Measurements from ENCODE around the gene HIC1.

Gene HIC1

DNA sequence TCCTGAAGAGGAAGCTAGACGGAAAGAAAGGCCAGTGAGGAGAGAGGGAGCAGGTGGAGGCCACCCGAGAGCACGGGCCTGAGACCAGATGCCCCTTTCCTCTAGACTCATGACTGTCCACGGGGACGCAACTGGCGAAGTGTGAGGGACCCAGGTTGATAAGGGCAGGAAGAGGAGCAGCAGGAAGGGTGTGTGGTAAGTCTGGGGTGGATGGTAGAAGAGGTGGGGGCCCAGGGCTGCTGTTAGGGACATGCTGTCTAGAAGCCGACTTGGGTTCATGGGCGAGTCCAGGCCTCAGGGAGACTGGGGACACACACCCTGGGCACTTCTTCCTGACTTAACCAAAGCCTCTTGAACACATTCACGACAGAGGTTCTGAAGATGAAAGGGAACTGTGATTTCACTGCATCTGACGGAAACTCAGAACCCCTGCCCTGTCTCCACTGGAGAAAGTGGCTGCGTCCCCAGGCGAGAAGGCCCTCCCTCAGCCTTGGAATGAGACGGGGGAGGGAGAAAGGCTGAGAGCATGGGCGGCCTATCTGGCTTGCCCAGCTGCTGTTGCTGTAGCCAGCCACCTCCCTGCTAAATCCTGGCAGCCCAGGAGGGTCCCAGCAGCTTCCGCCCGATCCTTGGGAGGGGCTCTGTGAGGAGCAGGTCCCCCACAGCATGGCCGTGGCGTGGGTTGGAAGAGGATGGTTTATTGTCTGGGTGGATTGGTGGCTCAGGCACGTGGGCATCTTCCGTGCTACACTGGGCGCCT is 6.0 kb downstream of the HIC1 start:
- DNase-seq (ENCODE audit: low spot score): peak; percentile 27
- TF ChIP-seq, protein P1, sequence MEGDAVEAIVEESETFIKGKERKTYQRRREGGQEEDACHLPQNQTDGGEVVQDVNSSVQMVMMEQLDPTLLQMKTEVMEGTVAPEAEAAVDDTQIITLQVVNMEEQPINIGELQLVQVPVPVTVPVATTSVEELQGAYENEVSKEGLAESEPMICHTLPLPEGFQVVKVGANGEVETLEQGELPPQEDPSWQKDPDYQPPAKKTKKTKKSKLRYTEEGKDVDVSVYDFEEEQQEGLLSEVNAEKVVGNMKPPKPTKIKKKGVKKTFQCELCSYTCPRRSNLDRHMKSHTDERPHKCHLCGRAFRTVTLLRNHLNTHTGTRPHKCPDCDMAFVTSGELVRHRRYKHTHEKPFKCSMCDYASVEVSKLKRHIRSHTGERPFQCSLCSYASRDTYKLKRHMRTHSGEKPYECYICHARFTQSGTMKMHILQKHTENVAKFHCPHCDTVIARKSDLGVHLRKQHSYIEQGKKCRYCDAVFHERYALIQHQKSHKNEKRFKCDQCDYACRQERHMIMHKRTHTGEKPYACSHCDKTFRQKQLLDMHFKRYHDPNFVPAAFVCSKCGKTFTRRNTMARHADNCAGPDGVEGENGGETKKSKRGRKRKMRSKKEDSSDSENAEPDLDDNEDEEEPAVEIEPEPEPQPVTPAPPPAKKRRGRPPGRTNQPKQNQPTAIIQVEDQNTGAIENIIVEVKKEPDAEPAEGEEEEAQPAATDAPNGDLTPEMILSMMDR (IDR thresholded peaks at IDR 0.05; ENCODE audit: borderline replicate concordance, control extremely low read depth, extremely low read depth, insufficient read depth, missing control alignments): no peak
- in situ Hi-C loops (cut with MboI; ENCODE audit: low sequenced_read_pairs, unreplicated experiment): no loop called here

DNA sequence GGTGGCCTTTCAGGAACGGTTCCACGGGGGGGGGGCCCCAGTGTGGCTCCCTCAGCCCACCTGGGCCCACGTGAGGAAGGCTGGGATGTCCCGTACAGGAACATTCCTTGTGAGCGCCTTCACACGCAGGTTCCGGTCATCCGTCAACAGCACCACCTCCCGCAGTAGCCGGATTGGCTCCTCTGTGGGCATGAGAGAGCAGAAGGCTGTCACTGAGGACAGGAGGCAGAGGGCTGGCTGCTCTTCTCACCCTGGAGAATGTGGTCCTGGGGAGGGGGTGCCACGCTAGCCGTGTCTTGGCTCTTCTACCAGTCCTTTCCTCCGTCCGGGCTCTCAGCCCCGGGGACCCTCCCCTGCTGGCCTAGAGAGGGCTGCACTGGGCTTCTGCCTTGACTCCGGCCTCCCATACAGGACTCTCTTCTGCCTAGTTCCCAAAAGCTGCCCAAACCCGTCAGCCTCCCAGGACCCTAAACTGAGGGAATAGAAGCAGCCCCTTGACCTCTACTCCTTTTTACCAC is 6.6 kb downstream of the HIC1 start:
- in situ Hi-C loops (cut with MboI; ENCODE audit: low sequenced_read_pairs, unreplicated experiment): no loop called here

DNA sequence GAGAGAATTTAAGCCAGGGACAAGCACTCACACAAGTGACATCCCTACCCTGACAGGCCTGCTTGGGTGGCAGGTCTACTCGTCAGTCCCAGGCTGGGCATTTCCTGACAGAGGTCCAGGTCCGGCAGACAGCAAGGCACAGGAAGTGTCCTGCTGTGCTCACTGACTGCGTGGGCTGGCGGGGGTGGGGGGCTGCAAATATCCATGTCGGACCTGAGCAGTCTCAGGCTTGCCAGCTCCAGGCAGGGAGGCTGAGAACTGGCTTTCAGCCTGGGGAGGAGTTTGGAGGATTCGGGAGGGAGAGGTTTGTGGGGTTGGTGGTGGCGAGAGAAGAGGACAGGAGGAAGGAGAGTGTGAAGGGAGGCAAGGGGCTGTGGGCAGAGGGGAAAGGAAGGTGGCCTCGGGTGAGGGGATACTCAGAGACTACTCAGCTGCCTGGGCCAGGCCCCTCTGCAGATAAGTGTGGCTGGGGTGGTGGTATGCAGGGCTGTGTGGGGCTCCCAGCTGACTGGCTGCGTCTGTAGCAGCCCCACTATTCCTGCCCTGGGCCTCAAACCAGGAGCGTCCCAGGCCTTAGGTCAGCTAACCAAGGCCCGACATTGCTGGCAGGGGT is 7.8 kb downstream of the HIC1 start:
- in situ Hi-C loops (cut with MboI; ENCODE audit: low sequenced_read_pairs, unreplicated experiment): no loop called here
- DNase-seq (ENCODE audit: low spot score): no peak
- TF ChIP-seq, protein P1 (IDR thresholded peaks at IDR 0.05; ENCODE audit: borderline replicate concordance, control extremely low read depth, extremely low read depth, insufficient read depth, missing control alignments): no peak

More for the DNA sequence above, 6.6 kb downstream of the HIC1 start:
- TF ChIP-seq, protein P1 (IDR thresholded peaks at IDR 0.05; ENCODE audit: borderline replicate concordance, control extremely low read depth, extremely low read depth, insufficient read depth, missing control alignments): no peak
- DNase-seq (ENCODE audit: low spot score): no peak

DNA sequence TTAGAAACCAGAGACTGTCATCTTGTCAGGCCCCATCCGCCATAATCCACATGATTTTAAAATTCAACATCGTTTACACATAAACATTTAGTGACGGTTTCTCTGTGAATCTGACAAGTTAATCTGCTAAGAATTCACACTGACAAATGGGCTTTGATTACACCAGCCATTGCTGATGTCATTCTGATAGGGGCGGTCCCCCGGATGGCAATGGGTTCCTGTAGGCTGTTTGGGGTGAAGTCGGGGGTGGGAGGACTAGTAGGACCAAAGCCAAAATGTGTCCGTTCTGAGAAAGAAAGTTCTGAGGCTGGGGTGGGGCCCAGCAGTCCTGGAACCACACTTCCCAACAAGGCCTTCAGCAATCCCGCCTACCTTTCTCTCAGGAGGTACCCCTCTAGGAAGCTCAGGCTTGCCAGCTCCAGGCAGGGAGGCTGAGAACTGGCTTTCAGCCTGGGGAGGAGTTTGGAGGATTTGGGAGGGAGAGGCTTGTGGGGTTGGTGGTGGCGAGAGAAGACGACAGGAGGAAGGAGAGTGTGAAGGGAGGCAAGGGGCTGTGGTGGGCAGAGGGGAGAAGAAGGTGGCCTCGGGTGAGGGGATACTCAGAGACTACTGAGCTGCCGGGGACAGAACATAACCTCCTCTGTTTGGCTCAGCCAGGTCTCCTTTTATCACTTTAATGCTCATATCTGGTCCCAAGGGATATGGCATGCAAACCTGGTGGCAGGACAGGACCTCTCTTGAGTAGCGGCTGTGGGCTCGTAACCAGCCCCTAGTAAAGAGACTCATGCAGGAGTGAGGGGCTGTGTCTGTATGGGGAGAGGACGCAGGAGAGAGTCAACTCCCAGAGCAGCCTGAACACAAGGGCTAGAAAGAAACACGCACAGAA is 8.6 kb downstream of the HIC1 start:
- TF ChIP-seq, protein P1 (IDR thresholded peaks at IDR 0.05; ENCODE audit: borderline replicate concordance, control extremely low read depth, extremely low read depth, insufficient read depth, missing control alignments): no peak
- in situ Hi-C loops (cut with MboI; ENCODE audit: low sequenced_read_pairs, unreplicated experiment): no loop called here
- DNase-seq (ENCODE audit: low spot score): peak; percentile 49

DNA sequence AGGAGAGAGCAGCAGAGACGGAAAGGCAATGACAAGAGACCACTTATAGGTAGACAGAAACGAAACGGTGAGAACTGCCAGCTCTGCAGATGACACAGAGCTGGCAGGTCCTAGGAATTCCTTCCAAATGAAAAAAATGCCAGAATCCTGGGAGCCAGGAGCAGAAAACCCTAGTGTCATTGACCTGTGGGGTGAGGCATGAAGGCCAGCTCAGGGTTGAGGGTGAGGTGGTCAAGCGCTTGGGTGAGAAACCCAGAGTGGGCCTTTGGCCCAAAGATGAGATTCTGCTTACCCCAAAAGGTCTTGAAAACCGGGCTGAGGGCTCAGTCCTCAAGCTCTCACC is 9.2 kb downstream of the HIC1 start:
- TF ChIP-seq, protein P1 (IDR thresholded peaks at IDR 0.05; ENCODE audit: borderline replicate concordance, control extremely low read depth, extremely low read depth, insufficient read depth, missing control alignments): no peak
- DNase-seq (ENCODE audit: low spot score): no peak
- in situ Hi-C loops (cut with MboI; ENCODE audit: low sequenced_read_pairs, unreplicated experiment): no loop called here

DNA sequence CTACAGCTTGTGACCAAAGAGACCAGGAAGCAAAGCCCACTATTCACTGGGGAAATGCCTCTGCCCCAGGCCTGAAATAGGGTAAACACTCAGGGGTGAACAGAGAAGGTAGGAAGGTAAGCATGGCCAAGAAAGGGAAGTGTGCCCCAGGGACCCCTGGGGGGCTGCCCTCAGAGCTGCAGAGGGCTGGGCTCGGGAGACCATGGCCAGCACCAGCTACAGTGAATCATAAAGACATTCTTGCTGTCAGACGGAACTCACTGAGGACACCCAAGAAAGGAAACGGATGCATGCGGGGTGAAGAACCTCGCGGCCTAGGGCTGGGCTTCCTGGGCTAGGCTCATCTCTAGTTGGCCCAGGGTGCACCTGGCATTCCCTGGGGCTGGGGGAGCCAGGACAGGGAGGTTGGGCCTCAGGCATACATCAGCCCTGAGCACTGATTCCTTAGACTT is 9.6 kb downstream of the HIC1 start:
- in situ Hi-C loops (cut with MboI; ENCODE audit: low sequenced_read_pairs, unreplicated experiment): no loop called here
- DNase-seq (ENCODE audit: low spot score): peak; percentile 50
- TF ChIP-seq, protein P1 (IDR thresholded peaks at IDR 0.05; ENCODE audit: borderline replicate concordance, control extremely low read depth, extremely low read depth, insufficient read depth, missing control alignments): no peak

Measured in GM13976 (cell line).